Mesothelial cell of epicardium (in vitro differentiated cells): ENCODE measurements around the gene FUT7. TPM values are rescaled to one million over a fixed set of nuclear protein-coding genes. Genes with fewer than 3 reads are reported as not detected.

Experiments used
- DNase-seq, 2 experiments: peaks; one replicate each; pipeline ENCODE4 v3.0.0; 2021; ENCODE audit warnings: low spot score in 2 of 2; ENCODE audit not compliant: unreplicated experiment in 2 of 2
- H3K27ac Mint-ChIP-seq: 2 replicates; pipeline ENCODE4 v1.8.0; 2021; ENCODE audit warnings: mixed read lengths
- H3K27me3 Mint-ChIP-seq: 2 replicates; pipeline ENCODE4 v1.8.0; 2021; ENCODE audit warnings: low read depth, mixed read lengths
- H3K36me3 Mint-ChIP-seq: 2 replicates; pipeline ENCODE4 v1.8.0; 2021; ENCODE audit warnings: mixed read lengths
- H3K4me1 Mint-ChIP-seq: 2 replicates; pipeline ENCODE4 v1.8.0; 2021; ENCODE audit warnings: mixed read lengths
- H3K4me3 Mint-ChIP-seq: 2 replicates; pipeline ENCODE4 v1.8.0; 2021; ENCODE audit warnings: mild to moderate bottlenecking, moderate library complexity, mixed read lengths
- H3K9me3 Mint-ChIP-seq: 2 replicates; pipeline ENCODE4 v1.8.0; 2021; ENCODE audit warnings: mixed read lengths
- CTCF ChIP-seq: fragments of 200-600 bp; sonication (generic); IDR thresholded peaks from one replicate; pipeline ENCODE4 v1.5.0; 2021; ENCODE audit warnings: antibody characterized with exemption; ENCODE audit not compliant: unreplicated experiment
- total RNA-seq: library from RNA; stranded (reverse); gene quantifications from 3 replicates; pipeline ENCODE4 v1.2.1, GENCODE V29; 2021

FUT7 gene
- total RNA-seq, 1 donor from 2014 or later, result 0.13 TPM

GRCh38 chr9:136990242-136990911, 41.5 kb downstream of the FUT7 start:
- Mint-ChIP-seq H3K4me3 (peak overlapping the region; percentile 69), H3K27ac (peak overlapping the region; percentile 8), H3K27me3 (peaks cover 2% of the 10 kb centered on the region), H3K36me3 (no peaks in the 10 kb centered on the region), H3K4me1 (peaks cover 13% of the 10 kb centered on the region), H3K9me3 (peaks cover 5% of the 10 kb centered on the region)
- TF ChIP-seq CTCF, result no peak
- no peak for DNase-seq

- peaks cover 3% of the 10 kb centered on the region for H3K27me3 Mint-ChIP-seq
- no peak for TF ChIP-seq CTCF
- H3K36me3 Mint-ChIP-seq, result no peaks in the 10 kb centered on the region
- H3K9me3 Mint-ChIP-seq, result peaks cover 5% of the 10 kb centered on the region
- DNase-seq, result no peak
- H3K4me3 Mint-ChIP-seq, result no peak overlapping the region
- H3K27ac Mint-ChIP-seq, result no peak overlapping the region
- peaks cover 13% of the 10 kb centered on the region for H3K4me1 Mint-ChIP-seq
Observed at GRCh38 chr9:136988872-136989271, 43.0 kb downstream of the FUT7 start.

- H3K4me1 Mint-ChIP-seq, result peaks cover 3% of the 10 kb centered on the region
- no peaks in the 10 kb centered on the region for H3K36me3 Mint-ChIP-seq
- H3K9me3 Mint-ChIP-seq, result peaks cover 5% of the 10 kb centered on the region
- no peak overlapping the region for H3K27ac Mint-ChIP-seq
- H3K27me3 Mint-ChIP-seq, result peaks cover 4% of the 10 kb centered on the region
- no peak for TF ChIP-seq CTCF
- H3K4me3 Mint-ChIP-seq, result no peak overlapping the region
- DNase-seq, result no peak
Observed at GRCh38 chr9:136985853-136986252, 46.0 kb downstream of the FUT7 start.

- DNase-seq, result no peak
- no peaks in the 10 kb centered on the region for H3K9me3 Mint-ChIP-seq
- TF ChIP-seq CTCF, result no peak
- peaks cover 3% of the 10 kb centered on the region for H3K27me3 Mint-ChIP-seq
- H3K36me3 Mint-ChIP-seq, result no peaks in the 10 kb centered on the region
- H3K4me1 Mint-ChIP-seq, result peaks cover 3% of the 10 kb centered on the region
- no peak overlapping the region for H3K4me3 Mint-ChIP-seq
- H3K27ac Mint-ChIP-seq, result no peak overlapping the region
Observed at GRCh38 chr9:136985027-136985602, 46.8 kb downstream of the FUT7 start.

GRCh38 chr9:136984464-136985026, 47.3 kb downstream of the FUT7 start:
- DNase-seq, result no peak
- H3K9me3 Mint-ChIP-seq, result no peaks in the 10 kb centered on the region
- peaks cover 2% of the 10 kb centered on the region for H3K27me3 Mint-ChIP-seq
- no peaks in the 10 kb centered on the region for H3K4me1 Mint-ChIP-seq
- H3K4me3 Mint-ChIP-seq, result no peak overlapping the region
- H3K27ac Mint-ChIP-seq, result no peak overlapping the region
- TF ChIP-seq CTCF, result no peak
- H3K36me3 Mint-ChIP-seq, result no peaks in the 10 kb centered on the region
